ENCODE data around the gene GPR39.
A peak's percentile ranks its signal among the peaks of the same experiment; 100 is the strongest.

The GPR39 gene

DNA sequence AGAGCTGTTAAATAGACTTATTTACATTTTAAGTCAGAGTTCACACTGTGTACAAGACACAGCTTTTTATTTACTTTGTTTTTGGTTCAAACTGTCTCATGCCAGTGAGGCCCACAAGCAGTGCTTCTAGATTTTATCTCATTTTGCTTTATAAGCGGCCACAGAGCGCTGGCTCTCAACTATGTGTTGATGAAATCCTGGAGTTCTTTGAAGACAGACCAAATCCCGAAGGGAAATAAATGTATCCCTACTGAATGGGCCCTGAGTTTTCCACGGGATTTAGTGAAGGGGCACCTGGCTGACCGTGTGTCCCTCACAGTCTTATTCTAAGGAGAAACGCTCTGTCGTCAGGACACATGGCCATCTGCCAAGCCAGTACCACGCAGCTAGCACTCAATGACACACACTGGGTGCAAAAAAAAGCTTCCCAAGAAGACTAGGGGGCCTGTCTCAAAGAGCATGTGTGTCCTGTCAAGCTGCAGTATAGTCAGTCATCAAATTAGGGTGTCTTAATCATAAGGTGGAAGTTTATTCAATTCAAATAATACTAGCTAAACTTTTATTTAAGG, 230.0 kb downstream of the GPR39 start:
- no peak for DNase-seq

- no peak for DNase-seq
Measured at GRCh38 chr2:132651115-132652045, 234.8 kb downstream of the GPR39 start.

DNA sequence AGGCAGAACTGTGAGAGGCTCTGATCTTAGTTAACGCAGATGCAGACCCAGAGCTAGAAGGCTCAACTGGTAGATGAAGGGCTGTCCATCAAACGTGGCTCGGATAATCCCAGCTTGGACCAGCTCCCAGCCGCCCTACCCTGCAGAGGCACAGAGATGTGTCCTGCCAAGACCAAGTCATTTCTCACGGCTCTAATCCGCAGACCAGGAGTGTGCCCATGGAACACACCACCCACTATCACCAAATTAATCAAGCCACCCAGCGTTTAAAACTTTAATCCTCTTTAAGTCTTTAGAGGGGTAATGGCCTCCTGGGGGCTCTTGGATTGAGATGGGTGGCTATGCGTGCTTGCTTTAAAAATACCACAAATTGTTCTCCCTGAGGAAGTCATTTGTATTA, 235.9 kb downstream of the GPR39 start:
- DNase-seq: no peak

DNA sequence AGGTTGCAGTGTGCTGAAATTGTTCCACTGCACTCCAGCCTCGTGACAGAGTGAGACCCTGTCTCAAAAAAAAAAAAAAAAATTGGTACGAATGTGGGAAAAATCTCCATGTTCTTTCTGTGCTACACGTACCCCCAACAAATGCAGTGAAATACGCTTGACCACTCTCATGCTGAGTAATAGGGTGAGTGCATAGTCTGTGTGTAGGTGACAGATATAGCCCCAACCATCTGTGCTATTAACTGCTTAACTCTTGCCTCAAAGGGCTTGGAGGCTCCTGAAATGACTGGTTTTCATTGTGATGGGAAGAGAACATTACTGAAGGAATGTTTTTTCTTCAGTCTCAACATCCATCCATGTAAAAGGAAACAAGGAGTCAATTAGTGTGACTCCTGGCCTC, 237.7 kb downstream of the GPR39 start:
- no peak for DNase-seq

DNA sequence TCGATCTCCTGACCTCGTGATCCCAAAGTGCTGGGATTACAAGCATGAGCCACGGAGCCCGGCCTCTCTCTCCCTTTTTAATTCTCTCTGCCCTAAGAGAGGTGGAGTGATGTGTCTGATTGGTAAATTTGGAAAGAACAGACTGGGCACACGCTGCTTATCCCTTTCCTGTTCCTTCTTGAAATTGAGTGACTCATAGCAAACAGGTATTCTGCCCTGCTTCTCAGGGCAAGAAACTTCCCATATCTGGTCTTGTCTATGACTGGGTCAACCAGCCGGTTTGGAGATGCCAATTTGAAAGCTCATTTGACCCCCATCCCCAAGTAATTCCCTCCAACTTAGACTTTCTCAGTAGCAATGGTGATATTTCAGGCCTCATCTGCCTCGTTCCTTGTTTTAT, 238.4 kb downstream of the GPR39 start:
- no peak for DNase-seq

DNA sequence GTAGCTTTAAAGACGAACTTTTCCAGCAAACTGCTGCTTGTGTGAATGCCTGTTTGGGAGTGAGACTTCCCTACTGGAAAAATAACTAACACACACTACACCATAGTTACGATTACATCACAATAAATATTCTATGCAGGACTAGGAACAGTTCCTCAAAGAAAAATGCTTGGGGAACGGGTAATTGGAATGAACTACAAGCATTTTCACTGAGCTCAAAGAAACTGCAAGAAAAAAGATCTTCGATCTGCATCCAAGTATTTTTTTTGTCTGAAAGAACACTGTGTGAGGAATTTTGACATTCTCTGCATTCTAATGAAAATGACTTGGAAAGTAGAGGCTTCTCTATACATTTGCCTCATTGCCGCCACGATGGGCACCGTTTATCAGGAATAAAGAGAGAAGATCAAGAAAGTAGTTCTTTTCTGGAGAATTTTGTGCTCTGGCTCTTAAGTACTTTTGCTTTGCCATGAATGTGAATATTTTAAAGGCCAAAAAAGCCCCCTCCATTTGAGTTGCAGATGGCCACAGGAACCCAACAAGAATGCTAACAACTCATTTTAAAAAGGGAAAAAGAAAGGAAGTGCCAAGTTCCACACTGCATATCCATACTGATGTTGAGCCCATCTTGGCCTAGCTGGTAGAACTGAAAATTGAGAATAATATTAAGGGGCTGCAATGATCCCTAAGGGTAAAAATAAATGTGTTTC, 239.8 kb downstream of the GPR39 start:
- DNase-seq: no peak

DNA sequence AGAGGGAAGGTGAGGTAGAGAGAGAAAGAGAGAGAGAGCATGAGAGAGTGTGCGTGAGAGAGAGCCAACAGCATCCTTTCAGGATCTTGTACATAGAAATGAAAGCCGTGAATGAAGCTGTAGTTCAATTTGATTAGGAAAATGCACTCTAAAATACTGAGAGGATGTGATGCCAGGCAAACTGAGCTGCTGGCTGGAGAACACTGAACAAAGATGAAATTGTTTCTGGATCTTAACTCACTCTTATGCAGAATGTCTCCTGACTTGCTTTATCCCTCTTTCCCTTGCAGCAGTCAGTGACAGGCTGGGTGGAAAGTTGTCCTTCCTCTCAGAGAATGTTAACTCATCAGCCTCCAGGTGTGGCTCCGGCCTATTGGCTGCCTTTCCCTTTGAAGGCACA, 242.7 kb downstream of the GPR39 start:
- DNase-seq: no peak

GRCh38 chr2:132662732-132663131, 246.1 kb downstream of the GPR39 start:
- no peak for DNase-seq

DNA sequence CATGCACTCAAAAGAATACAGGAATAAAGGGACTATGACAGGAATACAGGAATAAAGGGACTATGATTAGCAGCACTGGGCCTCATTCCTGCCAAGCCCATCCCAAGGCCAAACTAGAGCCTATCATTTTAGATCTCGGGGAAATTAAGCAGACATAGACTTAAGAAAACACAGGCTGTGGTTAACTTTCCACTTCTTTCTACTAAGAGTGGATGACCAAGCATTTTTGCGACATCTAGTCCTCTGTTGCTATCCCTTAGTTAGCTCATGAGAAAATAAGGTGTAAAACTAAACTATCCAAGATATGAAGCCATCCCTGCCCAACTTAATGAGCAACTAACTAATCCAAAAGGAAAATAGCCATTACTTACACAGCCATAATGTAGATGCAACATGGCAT, 247.5 kb downstream of the GPR39 start:
- no peak for DNase-seq

GRCh38 chr2:132665401-132666140, 249.0 kb downstream of the GPR39 start:
- DNase-seq: no peak

GRCh38 chr2:132667706-132668105, 251.1 kb downstream of the GPR39 start:
- DNase-seq: no peak

GRCh38 chr2:132668189-132668823, 251.7 kb downstream of the GPR39 start:
- DNase-seq: no peak

DNA sequence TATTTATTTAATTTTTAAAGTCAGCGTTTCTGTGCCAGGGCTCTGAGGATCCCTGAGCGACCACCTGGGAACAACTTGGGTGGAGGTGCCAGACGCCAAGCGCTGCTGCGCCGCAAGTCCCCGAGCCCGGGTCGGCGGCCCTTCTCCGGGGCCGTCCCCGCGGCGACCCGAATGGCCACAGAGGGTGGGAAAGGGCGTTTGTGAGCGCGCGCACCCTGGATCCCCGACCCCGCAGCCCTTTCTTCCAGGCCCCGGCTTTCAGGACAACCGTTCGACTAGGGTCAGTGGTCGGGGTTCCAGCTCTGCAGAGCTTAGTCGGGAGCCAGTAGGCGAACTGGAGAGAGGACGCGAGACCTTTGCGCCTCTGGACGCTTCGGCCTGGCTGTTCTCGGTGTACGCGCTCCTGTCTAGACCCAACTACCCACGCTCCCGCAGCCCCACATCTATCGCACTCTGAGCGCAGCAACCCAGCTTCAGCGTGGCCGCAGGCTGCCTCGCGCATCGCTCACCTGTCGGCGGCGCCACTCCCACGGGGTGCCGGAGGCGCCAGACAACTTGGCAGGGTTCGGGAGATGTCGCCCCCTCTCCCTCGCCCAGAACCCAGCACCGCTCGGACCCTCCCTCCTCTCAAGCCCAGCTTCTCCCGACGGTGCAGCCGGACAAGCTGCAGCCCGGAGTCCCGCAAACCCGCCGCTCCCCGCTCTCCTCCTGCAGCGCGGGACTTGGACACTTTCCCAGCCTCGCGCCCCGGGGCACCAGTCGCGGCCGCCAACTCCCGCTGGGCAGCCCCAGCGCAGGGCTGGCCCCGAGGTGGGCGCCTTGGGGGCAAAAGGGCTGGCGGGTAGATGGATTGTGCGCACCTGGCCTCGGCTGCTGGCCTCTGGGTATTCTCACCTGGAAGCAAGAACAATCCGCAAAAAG, 252.6 kb downstream of the GPR39 start:
- no peak for DNase-seq

- DNase-seq: no peak
Measured at GRCh38 chr2:132669908-132670495, 253.4 kb downstream of the GPR39 start, which contains the start of gene LYPD1. Gene LYPD1, minus strand, starts transcription at chr2:132670205. Its CDS starts 273 bp downstream, at chr2:132669932.

DNA sequence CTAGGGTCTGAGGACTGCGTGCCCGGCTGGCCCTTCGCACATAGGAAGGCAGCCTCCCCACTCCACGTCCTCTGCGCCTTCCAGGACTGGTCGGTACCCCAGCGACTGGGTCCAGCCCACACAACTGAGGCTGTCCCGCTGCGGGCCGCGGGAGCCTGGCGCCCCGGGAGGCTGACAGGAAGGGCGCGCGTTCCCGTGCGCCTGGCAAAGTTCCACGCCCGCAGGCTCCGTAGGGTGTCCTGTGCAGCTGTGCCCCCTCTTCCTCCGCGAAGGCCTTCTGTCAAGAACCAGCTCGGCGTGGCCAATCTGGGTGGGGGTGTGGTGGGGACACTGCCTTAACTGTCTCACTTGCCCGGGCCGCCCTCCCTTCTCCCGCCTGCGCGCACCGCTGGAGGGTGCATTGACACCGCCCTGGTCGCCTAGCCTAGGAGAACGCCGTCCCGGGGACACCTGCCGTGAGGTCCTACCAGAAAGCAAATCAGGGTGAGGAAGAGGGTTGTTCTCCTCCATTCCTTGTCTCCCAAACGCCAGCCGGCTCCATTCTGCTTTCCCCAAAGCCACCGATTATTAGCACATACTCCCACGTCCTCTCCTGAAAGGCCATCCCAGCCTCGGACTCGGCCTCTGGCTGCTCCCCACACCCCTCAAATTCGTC, 254.0 kb downstream of the GPR39 start:
- DNase-seq: no peak

- peak; percentile 65 for DNase-seq
Measured at GRCh38 chr2:132671151-132671835, 254.7 kb downstream of the GPR39 start.

DNA sequence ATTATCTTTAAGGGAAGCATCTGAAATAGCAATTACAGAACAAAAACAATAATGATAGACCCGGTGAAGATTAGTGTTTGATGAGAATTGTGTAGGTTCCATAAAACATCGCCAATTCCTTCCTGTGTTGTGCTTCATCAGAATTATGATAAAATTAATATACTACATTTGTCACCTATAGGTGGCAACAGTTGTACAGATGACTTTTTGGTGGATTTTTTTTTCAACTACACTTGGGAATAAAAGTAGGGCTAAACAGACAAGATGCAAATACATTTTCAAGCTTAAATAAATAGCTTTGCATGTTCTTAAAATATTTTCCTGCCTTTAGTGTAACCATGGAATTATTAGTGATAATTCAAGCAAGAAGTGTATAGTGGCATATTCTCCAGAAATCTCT, 260.4 kb downstream of the GPR39 start:
- DNase-seq: peak; percentile 35

DNA sequence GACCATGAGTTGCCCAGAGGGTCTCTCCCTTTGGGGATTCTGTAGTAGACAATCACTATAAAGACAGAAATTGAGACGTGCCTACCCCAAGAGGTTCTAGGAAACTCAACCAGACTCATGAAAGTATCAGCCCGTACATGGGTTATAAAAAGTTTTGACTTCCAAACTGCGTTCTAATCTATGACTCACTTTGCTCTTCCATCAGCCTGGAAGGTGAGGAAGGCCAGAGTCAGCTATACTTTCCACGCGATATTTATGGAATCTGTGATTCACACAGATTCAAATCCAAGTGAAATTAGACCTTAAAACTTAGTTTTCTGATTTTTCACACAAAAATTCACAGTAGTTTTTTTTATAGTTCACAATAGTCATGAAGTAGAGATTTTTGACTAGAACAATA, 261.1 kb downstream of the GPR39 start:
- peak; percentile 45 for DNase-seq

- no peak for DNase-seq
Measured at GRCh38 chr2:132678483-132678882, 261.9 kb downstream of the GPR39 start.

GRCh38 chr2:132680544-132680943, 263.9 kb downstream of the GPR39 start:
- no peak for DNase-seq

All from HCEC 1CT (cell line).